ENCODE results near the gene SH3PXD2B.

SH3PXD2B gene

GRCh38 chr5:172454358-172455086, at the start of gene SH3PXD2B:
TSS of gene SH3PXD2B (minus strand) at chr5:172454525. CDS start at chr5:172454352, 173 bp downstream.
- in situ Hi-C loops (cut with HindIII; ENCODE audit: low sequenced_read_pairs): no loop called here

GRCh38 chr5:172502969-172503368, 48.6 kb upstream of the SH3PXD2B start:
- in situ Hi-C loops (cut with HindIII; ENCODE audit: low sequenced_read_pairs): loop anchor here (5.0 kb wide), 2 partner anchors 36 to 39 kb away; no protein-coding TSS in a partner anchor

DNA sequence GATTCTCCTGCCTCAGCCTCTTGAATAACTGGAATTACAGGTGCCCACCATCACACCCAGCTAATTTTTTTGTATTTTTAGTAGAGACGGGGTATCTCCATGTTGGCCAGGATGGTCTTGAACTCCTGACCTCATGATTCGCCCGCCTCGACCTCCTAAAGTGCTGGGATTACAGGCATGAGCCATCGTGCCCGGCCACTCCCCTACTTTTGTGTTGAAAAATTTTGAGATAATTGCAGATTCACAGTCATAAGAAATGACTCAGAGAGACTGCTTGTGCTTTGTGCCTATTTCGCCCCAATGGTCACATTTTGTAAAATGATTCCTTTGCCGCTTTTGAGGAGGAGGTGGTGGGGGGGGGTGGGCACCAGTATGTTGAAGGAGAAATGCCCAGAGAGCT, 48.1 kb upstream of the SH3PXD2B start:
- in situ Hi-C loops (cut with HindIII; ENCODE audit: low sequenced_read_pairs): loop anchor here (5.0 kb wide), 2 partner anchors 35 to 40 kb away; no protein-coding TSS in a partner anchor

DNA sequence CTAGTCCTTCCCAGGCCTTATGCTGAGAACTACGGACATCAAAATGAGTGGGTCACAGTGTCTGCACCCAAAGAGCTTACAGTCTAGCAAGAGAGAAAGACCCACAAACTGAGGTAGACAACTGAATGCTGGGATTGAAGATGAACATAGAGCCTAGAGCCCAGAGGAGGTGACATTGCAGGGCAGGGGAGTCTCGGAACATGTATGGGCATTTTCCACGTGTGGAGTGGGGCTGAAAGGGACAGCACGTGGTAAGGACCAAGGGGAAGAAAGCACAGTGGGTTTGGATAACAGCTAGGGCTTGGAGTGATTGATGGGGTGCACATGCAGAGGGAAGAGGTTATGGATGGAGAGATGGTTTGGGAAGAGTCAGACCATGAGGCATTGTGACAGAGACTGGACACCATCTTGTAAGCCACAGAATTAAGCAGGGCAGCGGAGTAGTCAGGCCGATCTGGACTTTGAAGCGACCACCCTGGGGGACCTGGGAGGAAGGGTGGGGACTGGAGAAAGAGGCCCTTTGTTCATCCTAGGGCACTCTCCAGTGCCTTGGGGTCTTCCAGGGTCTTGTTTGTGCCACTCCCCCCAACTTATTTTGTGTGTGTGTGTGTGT, 47.5 kb upstream of the SH3PXD2B start:
- in situ Hi-C loops (cut with HindIII; ENCODE audit: low sequenced_read_pairs): loop anchor here (5.0 kb wide), 2 partner anchors 35 to 40 kb away; no protein-coding TSS in a partner anchor

GRCh38 chr5:172499287-172499686, 45.0 kb upstream of the SH3PXD2B start:
- in situ Hi-C loops (cut with HindIII; ENCODE audit: low sequenced_read_pairs): no loop called here

DNA sequence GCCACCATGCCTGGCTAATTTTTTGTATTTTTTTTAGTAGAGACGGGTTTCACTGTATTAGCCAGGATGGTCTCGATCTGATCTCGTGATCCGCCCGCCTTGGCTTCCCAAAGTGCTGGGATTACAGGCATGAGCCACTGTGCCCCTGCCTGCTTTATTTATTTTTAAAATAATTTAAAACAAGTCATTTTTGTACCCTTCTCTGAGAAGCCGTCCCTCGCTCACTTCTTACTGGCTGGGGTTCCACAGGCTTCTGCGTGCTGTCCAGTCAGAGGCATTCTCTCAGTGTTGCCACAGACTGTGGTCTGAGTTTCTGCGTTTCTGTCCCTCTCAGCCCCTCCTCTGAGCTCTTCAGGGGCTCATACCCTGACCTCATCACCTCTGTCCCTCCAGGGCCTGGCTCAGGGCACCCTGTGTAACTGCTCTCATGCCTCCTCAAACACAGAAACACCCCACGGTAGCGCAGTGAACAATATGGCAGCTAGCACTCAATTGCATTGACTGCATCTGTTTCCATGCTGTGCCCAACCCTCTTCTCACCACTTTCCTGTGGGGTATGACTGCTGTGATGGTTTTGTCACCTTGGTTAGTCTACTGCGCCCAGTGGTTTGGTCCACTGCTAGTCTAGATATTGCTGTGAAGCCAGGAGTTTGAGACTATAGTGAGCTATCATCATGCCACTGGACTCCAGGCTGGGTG, 44.3 kb upstream of the SH3PXD2B start:
- in situ Hi-C loops (cut with HindIII; ENCODE audit: low sequenced_read_pairs): no loop called here

DNA sequence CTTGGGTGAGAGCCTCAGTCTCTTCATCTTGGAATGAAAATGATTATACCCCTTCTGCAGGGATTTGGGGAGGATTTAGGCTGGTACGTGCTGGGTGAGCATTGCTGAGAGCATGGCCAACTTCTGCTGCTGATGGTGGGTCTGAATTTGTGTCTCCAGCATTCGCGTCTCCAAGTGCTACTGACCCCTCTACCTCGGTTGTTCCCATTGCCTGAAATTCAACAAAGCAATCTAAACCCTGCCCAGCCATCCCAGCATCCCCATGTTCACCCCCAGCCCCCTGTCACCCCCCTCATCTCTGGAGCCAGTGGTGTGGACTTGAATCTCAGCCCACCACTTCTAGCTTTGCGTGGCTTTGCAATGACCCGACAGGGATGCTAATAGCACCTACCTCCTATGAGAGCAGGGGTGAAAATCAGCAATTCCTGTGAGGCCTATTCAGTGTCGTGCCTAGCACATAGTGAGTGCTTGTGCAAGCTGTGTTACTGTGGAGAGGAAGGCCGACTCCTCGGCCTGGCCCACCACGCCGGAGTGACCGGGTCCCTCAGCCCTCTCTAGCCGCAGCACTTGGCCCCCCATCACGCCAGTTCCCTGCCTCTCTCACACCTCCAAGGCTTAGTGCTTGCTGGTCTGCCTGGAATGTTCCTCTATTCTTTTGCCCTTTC, 43.4 kb upstream of the SH3PXD2B start:
- in situ Hi-C loops (cut with HindIII; ENCODE audit: low sequenced_read_pairs): no loop called here

GRCh38 chr5:172496671-172497371, 42.5 kb upstream of the SH3PXD2B start:
- in situ Hi-C loops (cut with HindIII; ENCODE audit: low sequenced_read_pairs): no loop called here

- in situ Hi-C loops (cut with HindIII; ENCODE audit: low sequenced_read_pairs): no loop called here
Observed at GRCh38 chr5:172494630-172495505, 40.5 kb upstream of the SH3PXD2B start.

- in situ Hi-C loops (cut with HindIII; ENCODE audit: low sequenced_read_pairs): no loop called here
Observed at GRCh38 chr5:172493906-172494305, 39.6 kb upstream of the SH3PXD2B start.

DNA sequence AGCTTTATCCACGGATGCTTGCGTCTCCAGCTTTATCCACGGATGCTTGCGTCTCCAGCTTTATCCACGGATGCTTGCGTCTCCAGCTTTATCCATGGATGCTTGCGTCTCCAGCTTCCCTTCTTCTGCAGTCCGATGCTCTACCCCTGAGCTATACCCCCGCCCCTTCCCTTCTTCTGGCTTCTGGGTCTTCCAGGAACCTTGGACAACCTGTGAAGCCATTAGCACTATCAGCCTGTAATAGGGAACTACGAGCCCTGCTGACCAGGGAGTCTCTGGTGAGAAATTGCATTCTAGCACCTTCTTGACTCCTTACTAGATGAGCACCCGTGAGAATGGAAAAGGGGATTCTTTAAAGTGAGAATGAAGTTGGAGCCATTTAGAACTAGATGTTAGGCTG, 39.1 kb upstream of the SH3PXD2B start:
- in situ Hi-C loops (cut with HindIII; ENCODE audit: low sequenced_read_pairs): no loop called here

GRCh38 chr5:172493002-172493401, 38.7 kb upstream of the SH3PXD2B start:
- in situ Hi-C loops (cut with HindIII; ENCODE audit: low sequenced_read_pairs): no loop called here

DNA sequence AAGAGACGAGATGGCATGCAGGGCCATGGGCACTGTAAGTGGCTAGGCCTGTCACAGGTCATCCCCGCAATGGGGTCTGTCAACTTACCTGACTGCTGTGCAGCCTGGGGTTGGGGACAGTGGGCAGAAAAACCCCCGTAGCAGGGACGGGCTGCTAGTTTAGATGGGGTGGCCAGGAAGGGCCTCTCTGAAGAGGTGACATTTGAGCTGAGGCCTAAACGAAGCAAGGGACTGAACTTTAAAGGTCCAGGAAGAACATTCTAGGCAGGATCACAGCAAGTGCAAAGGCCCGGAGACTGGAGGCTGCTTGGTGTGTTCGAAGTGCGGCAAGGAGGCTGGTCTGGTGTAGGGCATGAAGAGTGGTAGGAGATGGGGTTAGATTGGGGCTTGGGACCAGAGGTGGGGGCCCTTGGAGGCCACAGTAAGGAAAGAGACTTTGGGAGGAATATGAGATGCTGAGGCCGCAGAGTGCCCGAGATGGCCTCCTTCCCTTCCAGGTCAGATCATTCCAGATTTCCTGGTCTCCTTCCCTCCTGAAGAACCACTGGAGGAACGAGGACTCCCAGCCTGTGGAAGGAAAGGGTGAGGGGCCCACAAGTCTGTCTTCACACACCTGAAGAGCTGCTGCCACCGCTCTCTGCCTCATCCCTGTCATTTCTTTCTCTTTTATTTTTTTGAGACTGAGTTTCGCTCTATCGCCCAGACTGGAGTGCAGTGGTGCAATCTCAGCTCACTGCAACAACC, 37.9 kb upstream of the SH3PXD2B start:
- in situ Hi-C loops (cut with HindIII; ENCODE audit: low sequenced_read_pairs): no loop called here

DNA sequence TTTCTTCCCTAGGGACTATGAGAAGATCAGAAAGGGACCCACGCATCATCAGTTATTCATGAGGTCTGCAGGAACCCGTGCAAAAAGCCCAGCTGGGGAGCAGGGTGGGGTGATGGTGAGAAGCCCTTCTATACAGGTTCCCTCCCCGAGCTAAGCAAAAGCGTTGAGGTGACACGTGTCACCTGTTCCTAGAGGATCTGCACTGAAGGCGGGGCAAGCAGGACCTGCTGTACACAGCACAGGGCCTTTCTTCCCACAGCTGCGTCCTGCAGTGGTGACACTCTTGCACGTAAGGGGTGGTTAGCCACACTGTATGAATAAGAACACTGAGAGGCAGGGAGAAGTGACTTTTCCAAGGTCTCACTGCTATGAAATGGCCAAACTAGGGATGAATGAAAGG, 37.2 kb upstream of the SH3PXD2B start:
- in situ Hi-C loops (cut with HindIII; ENCODE audit: low sequenced_read_pairs): no loop called here

GRCh38 chr5:172490514-172491461, 36.5 kb upstream of the SH3PXD2B start:
- in situ Hi-C loops (cut with HindIII; ENCODE audit: low sequenced_read_pairs): no loop called here

- in situ Hi-C loops (cut with HindIII; ENCODE audit: low sequenced_read_pairs): no loop called here
Observed at GRCh38 chr5:172488221-172488620, 33.9 kb upstream of the SH3PXD2B start.

DNA sequence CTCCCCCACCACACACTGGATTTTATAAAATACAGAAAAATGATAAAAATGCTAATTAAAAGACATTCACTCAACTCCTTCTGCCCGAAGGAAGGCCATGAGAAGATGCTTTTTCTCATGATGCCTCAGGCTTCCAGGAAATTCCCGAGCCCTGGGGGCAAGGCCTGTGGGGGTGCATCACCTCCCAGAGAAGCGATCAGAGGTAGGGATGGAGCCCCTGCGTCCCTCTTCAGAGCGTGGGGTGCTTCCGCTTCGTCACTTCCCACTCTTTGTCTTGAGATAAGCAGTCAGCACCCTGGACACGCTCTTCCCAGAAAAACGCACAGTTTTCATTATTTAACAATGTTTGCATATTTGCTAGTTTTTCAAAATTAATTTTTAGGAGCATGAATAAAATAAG, 33.3 kb upstream of the SH3PXD2B start:
- in situ Hi-C loops (cut with HindIII; ENCODE audit: low sequenced_read_pairs): no loop called here

DNA sequence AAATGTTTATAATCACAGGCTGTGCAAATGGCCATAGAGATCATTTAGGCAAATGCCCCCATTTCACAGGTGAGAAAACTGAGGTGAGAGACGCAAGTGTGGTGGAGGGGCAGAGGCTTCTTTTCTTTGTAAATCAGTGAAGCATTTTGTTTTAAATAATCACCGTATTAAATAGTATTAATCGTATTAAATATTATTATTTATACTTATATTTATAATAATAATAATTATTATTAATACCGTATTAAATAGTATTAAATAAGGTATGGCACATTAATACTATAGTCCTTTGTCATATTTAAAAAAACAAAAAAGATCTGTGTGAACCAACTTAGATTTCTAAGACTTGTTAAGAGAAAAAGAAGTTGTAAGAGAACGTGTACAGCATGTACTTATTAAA, 32.6 kb upstream of the SH3PXD2B start:
- in situ Hi-C loops (cut with HindIII; ENCODE audit: low sequenced_read_pairs): no loop called here

Data from endothelial cell of hepatic sinusoid (primary cell).